SK-N-MC (cell line): ENCODE measurements around the gene PIGK.

ENCODE experiments used
- EZH2 ChIP-seq: fragments of 200-600 bp; sonication (generic); IDR thresholded peaks from one replicate; pipeline ENCODE4 v1.6.1; 2017; ENCODE audit warnings: antibody characterized with exemption
- POLR2AphosphoS5 ChIP-seq: IDR thresholded peaks from 2 replicates; pipeline ENCODE4 v1.6.1; 2012; ENCODE audit warnings: mild to moderate bottlenecking, low read depth, low read length, borderline replicate concordance

DNA sequence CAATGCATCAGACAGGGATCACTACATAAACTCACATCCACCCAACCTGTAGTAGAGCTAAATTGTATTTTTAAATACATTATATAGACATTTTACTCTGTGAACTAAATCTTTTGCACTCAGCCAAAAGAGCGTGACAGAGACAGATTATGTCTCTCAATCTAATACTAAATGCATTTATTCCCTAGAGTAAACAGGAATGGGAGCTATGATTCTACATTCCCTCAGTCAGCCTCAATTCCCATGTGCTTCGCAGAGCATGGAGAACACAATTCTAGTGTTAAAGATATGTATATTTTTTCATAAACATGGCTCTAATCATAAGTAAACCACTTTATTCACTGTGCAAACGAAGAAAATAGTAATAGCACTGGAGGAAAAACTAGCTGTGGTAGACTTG lies 16.5 kb downstream of the PIGK start:
- no peak for TF ChIP-seq EZH2
- TF ChIP-seq POLR2AphosphoS5 = no peak
